GM19455 (cell line): ENCODE data around the gene PLA2R1.
"Not testable (repeated sequence)": the region's sequence is repeated elsewhere in the genome, so short reads cannot be mapped to it uniquely, and the experiment has no call there.

Experiments
- ATAC-seq: cut with Tn5 transposase; IDR thresholded peaks from one replicate; pipeline ENCODE4 v1.9.1; 2021; ENCODE audit not compliant: unreplicated experiment

PLA2R1 gene

DNA sequence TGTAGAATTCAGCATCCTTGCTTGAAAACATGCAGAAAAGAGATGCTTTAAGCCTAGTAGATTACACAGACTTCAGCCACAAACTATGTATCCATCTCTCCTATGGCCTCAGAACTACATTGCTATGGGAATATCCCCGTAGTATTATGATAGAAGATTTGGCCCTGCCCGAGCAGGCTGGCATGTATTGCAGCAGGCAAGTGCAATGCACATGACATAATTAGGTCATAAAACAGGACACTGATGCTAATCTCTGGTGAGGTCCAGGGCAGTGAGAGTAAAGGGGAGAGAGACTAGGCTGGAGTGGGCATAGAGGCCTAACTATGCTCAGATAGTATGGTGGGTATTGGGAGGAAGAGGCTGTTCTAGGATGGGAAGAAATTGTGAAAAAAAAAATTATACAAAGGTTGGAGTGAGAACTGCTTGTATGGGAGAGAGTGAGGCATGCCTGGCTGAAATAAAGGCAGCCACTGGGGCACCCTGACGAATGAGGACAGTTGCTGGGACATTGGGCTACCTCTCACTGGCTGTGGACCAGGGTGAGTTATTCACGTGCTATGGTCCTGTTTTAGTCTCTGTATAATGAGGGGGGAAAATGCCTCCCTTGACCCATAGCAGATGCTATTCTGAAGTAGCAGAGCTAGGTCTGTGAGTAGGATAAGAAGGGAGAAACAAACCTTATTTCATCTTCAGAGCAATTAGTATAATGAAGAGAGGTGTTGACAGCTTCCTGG lies 1.6 kb upstream of the PLA2R1 start:
- no peak for ATAC-seq

DNA sequence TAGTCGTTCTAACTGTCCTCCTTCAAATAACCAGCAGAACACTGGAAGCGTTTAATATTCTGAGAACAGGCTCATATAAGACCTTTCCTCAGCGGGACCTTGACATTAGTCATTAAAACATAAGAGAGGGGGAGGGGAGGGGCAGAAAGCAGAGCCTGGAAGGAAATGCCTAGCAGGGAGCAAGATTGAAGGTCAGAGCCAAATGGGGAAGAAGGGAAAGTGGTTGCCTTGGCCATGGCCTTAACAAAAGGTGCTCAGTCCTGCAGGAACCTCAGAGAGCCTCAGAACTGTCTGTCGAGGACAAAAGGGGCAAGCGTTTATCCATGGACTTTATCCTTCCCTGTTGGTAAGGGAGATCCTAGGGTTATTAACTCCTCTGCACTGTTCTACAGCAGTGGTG lies 856 bp upstream of the PLA2R1 start:
- ATAC-seq = no peak

DNA sequence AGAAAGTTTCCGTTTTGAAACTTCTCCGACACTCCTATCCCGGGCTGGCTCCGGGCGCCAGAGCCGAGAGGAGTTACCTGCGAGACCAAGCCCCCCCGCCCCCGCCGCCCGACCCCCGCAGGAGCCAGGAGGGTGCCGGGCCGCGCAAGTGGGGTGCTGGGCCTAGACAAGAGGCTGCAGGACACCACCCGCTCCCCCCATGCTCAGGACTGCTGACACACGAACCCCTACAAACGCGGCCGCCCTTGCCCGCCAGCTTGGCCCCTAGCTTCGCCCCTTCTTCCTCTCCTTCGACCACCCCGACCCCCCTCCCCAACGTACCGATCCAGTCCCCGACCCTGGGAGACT lies 497 bp downstream of the PLA2R1 start:
- ATAC-seq = no peak

DNA sequence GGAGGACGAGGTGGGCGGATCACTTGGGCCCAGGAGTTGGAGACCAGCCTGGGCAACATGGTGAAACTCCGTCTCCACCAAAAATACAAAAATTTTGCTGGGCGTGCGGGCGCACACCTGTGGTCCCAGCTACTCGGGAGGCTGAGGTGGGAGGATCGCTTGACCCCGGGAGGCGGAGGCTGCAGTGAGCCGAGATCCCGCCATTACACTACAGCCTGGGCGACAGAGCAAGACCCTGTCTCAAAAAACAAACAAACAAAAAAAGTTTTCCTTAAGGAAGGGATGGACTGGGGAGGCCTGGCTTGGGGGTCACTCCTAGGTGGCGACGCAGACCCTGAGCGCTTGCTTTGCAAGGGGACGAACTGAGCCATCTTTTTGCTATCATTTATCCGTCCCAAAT lies 882 bp downstream of the PLA2R1 start:
- no peak for ATAC-seq

DNA sequence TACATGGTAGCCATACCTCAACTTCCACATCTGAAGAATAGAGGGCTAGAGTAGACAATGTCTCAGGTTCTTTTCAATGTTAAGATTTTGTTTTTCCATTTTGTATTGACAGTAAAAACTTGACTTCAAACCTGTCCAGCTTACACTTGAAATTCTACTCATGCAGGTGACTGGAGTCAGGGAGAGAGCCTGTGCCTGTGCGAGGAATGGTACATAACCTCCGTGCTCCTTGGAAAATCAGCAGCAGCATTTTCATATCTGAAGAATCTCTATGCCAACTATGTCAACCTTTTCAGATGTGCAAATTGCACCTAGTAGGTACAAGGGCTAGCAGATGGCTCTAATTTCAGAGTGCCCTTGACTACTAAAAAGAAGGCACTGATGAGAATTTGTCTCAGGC lies 2.1 kb downstream of the PLA2R1 start:
- no peak for ATAC-seq

DNA sequence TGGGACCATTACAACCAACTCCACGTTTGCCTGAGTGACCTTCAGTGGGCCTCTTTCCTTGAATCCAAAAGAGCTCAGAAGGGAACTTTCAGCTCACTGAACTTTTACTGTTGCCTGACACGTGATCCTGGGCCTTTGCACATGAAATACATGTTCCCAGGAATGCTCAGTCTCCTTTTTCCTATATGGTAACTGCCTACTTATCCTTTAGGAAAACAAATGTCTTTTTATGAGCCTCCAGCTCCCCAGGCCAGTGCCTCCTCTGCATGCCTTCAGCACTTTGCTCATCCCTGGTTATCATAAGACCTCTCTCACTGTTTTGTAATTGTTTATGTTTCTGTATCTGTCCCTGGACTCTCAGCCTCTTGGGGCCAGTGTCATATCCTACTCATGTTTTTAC lies 5.1 kb downstream of the PLA2R1 start:
- ATAC-seq = no peak

DNA sequence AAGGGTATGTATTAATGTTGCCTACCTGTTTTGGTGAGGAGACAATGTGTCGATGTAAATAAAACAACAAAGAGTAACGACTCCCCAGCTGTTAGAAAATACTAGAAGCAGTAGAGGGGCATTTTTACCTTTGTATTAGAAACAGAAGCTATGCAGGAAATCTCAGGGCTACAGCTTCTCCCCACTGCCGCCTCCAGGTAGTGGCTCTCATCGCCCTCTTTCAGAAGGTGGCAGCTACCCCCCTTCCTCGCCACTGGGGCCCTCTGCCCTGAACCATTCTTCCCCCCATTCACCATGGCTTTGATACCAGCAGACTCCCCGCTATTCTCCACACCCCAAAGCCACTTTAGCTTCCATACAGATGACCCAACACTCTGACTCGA lies 6.7 kb downstream of the PLA2R1 start:
- no peak for ATAC-seq

DNA sequence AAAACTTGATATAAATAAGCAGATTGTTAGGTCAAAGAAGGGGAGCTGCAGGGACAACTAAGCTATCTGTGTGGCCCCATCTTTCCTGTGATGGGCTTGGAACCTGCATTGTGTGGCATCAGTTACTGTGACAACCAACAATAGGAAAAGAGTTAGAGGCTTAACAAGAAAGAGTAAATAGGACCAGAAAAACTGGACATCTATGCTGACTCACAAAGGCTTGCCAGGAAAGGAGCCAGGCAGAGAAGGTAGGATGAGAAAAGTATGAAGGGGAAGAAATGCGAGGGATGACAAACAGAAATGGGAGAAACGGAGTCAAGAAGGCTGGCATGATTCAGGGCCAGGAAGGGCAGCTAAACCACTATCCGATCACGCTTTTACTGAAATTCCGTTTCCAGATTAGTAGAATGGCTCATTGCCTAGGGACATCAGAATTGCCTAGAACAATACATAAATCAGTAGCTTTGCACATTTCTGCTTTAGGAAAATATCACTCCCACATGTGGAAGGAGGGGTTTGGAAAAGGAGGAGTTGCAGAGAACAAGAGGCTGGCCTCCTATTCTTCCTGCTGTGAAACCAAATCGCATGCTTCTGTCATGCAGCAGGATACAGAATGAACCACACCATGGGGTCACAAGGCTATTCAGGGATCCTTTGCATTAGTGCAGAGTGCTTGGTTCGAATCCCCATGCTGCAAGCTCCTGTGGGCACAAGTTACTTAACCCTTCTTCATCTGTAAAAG lies 7.3 kb downstream of the PLA2R1 start:
- no peak for ATAC-seq

DNA sequence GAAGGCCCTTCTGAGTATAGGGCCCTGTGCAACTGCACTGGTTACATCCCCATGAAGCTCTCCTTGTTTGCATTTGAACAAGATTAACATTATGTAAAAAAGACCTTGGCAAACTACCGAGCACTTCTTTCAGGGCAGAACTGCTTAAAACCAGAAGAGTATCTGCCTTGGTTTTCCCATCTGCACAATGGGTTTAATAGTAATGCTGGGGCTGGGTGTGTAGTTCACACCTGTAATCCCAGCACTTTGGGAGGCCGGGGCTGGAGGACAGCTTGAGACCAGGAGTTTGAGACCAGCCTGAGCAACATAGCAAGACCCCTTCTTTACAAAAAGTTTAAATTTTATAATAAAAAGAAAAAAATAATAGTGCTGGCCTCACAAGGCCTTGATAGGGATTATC lies 8.5 kb downstream of the PLA2R1 start:
- ATAC-seq = no peak

DNA sequence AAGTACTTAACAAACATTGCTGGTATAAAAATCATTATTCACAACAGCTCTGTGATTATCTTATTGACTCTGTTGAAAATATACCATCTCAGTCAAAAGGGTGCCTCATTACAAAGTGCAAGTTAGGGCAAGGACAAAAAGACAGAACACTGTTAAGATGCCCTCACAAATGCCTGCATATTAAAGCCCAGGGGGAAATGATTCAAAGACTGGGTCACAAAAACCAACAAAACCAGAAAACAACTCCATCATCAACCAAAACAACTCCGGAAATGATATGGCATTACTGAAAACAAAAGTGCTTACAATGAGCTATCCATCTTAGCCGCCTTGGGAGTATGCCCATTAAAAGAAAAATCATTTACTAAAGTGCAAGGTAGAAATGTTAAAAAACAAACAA lies 9.9 kb downstream of the PLA2R1 start:
- ATAC-seq = no peak

DNA sequence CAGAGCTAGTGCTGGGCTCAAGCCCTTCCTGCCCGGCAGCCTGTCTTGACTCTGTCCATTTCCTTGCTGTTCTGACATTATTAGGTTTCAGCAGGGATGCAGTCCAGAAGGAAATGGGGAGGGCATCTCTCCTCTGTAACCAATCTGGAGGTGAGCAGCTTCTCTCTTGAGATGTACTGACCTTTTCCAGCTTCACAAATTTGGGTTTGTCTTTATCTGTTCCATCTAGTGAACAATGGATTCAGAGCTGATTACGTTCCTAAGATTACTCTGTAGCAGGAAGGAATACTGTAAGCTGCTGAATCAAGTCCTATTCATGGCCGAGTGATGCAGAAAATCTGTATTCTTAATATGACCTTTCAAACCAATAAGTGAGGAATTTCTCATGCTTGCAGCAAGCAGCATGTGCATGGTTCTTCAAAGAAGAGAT lies 11.0 kb downstream of the PLA2R1 start:
- ATAC-seq = no peak

DNA sequence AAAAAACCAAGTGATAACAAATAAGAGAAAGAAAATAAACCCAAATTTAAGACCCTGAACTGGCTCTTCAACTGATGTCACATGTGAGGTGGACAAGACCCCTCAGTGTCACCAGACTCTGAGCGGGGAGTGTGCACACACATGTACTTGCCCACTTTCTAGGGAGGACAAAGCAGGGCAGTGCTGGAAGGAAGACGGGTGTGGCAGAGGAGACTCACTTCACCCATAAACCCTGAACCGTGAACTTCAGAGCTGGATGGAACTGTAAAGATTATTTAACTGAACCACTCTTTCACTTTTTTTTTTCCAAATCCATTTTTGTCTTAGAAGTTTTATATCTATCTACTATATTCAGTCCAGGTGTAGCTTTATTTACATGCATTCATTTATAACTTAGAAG lies 12.3 kb downstream of the PLA2R1 start:
- ATAC-seq = no peak

DNA sequence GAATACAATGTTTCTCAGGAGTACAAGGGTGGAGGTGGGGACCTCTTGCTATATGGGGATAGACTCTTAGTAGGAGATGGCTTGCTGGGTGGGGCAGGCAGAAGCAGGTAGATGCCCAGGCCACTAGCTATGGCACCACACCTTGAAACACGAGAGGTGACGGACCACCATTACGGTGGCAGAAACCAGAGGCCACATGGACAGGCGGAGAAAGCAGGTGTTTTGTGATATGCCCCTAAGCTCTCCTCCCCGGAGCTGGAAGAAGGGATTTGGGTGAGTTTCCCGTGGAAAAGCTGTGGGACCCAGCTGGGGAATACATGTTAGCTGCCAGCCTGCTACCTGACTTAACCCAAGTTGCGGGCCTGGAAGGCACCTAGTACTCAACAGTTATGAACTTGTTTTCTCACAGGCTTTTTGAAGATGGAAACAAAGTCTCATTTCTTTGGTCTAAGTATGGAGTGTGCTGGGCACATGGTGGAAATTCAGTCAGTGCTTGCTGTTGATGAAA lies 16.7 kb downstream of the PLA2R1 start:
- no peak for ATAC-seq

DNA sequence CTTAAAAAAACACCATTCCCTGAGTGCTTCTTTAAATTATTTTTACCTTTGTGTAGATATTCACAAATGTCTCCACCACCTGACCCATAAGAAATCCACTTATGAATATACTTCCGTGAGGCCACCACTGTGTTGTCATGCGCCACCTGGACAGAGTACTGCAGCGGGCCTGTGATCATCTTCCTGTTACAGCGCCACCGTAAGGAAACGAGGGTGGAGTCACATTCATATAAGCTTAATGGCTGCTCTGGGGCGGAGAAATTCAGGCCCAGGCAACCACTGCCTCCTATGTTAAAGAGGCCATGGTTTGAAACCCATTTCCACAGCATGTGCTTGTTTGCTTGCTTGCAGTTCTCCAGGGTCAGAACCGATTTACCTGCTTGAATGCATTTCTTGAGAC lies 17.7 kb downstream of the PLA2R1 start:
- no peak for ATAC-seq

DNA sequence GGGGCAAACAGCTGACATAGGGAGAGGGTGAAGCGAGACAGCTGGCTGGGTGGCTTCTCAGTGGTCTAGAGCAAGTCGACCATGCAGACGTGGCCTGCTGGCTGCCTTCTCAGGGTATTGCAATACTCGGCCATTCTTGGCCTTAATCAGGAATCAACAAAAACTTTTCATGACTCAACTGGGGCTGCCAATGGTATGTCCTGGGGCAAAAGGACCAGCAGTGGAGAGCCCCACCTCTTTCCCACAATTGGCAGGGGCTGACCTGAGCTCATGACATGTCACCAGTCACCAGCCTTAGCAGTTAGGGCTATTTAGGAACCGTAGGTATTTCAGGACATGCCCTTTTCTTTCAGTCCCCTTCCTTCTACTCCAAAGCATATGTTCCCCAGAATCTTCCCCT lies 19.1 kb downstream of the PLA2R1 start:
- ATAC-seq = no peak

DNA sequence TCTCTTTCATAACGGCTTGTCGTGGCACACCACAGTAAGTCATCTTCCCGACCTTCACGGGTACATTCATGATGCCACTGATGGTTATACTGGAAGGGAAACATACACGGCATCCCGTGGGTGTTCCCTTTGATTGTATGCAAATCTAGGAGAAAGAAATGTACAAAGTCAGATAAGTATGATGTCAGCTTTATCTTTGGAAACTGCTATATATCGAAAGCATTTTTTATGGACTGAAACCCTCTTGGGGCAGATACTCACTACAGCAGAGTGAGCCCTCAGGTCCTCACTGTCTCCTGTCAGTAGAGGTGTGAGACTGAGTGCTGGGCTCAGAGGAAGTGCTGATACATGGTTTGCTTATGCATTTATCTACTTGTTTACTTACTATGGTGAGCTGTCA lies 20.4 kb downstream of the PLA2R1 start:
- ATAC-seq = no peak

DNA sequence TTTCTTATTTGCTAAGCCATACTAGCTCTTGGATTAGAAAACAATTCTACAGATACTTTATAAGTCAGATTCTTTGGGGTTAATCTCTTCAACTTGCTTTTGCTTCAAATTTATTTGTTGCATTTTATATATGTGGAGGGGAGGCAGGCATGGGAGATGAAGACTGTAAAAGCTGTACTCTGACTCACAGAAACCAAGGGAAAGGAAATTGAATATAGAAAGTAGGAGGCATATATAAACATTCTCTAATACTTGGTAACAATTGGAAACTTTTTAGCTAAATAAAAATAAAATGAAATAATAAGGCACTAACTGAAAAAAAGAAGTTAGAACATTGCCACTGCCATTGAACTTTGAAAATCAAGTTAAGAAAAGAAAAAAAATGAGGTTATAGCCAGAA lies 21.3 kb downstream of the PLA2R1 start:
- no peak for ATAC-seq

DNA sequence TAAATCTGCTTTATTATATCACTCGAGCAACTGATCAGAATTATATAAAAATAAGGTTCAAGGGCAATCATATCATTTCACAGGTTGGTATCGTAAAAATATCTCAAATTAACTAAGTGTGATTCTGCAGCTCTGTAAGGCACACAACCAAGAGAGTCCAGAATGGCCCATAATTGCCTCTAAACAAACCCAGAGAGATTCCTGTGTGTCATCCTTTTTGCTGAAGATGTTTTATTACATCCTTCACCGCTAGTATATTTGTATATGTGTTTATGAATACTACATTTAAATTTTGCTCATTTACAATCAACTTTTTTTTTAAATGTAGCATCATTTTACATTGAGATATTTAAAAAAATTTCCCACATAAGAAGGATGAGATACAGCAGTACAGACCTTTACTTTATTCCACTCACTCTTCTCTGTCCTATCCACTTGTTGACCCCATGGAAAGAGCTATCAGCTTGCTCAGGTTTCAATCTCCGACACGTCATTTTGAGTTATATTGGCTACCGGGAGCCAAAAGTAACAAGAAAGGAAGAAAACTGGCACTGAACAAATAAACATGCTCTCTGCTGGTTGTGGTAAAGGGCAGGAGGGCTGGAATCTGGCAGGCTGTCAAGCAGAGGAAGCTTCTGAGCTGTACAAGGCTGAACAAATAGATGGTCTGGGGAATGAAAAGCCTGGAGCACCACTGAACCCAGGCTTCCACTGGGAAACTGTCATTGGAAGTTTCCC lies 23.1 kb downstream of the PLA2R1 start:
- no peak for ATAC-seq

DNA sequence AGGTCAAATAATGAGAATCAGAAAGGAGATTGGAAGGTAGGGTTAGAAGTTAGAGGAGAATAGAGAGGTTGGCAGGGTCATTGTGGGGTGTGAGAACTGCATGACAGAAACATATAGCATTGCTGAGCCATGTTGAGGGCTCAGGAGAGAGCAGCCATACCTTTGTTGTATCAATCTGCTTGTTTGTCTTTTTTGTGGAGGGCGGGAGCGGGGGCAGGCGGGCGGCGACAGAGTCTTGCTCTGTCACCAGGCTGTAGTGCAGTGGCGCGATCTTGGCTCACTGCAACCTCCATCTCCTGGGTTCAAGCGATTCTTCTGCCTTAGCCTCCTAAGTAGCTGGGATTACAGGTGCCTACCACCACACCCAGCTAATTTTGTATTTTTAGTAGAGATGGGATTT lies 23.8 kb downstream of the PLA2R1 start:
- not testable (repeated sequence) for ATAC-seq

DNA sequence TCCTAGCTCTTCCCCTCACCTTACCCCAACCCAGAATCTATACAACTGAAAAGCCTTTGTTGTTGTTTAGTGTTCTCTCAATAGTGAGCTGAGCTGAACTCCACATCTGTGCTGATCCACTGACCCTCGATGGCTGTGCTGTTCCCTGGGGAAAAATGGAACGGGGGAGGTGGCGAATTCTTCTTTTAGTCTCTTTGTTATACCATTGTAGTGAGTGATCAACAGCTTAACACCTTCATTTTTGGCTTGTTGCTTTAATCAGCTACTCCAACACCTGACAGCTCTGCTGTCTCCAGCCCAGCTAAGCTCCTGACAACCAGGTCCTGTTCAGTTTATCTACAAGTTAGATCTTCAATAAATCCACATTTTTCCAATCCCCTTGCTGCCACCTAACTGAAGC lies 25.7 kb downstream of the PLA2R1 start:
- ATAC-seq = no peak

DNA sequence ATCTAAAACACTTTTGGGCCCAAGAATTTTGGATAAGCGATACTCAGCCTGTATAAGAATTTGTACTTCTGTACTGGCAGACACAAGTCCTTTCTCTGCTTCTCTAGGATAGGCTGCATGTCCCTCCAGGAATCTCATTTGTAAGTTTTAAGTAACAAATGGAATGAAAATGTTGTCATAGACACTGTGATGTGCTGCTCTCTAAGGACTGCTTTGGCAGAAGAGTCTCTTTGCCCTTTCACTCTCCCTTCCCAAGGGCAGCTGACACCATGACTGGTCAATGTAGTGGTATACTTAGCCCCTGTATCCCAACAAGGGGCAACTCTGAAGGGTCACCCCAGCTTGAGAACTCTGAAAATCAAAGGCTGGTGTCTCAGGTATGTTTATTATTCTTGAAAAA lies 27.3 kb downstream of the PLA2R1 start:
- ATAC-seq = no peak

DNA sequence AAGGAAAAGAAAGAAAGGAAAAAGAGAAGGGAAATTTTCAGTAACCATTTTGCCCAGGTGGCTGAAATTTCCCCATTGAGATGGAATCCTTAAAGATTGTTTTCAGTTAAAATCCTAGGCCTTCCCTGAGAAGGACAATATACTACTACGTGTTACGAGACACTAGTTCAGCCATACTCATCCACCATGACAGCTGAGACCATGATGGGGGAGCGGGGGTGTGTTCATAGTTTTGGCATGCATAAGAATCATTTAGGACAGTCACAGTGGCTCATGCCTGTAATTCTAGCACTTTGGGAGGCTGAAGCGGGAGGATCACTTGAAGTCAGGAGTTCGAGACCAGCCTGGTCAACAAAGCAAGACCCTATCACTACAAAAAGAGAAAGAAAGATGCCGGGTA lies 28.0 kb downstream of the PLA2R1 start:
- ATAC-seq = no peak
